ENCODE results near the gene ATP7B.

Gene ATP7B

DNA sequence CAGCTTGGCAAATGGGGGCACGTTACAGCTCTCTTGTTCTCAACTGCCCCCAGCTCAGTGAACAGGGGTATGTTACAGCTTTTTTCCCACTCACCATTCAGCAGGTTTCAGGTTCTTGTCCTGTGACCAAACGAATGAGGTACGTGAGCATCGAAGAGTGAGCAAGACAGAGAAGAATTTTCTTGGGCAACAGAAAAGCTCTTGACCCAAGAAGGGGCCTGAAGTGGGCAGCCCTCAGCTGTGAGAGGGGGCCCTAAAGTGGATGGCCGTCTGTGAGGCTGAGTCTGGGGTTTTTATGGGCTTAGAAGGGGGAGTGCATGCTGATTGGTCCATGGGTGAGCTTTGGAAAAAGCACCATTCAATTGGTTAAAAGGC is 128.0 kb downstream of the ATP7B start:
- no peak overlapping the region for H3K4me2 ChIP-seq (ENCODE audit: insufficient read depth, low read length)
- no peak overlapping the region for H2AFZ ChIP-seq (ENCODE audit: low read depth, low read length)
- no peak for TF ChIP-seq EZH2 (IDR thresholded peaks at IDR 0.05; ENCODE audit: borderline replicate concordance, low read depth, low read length, severe bottlenecking)
- TF ChIP-seq, protein P1, sequence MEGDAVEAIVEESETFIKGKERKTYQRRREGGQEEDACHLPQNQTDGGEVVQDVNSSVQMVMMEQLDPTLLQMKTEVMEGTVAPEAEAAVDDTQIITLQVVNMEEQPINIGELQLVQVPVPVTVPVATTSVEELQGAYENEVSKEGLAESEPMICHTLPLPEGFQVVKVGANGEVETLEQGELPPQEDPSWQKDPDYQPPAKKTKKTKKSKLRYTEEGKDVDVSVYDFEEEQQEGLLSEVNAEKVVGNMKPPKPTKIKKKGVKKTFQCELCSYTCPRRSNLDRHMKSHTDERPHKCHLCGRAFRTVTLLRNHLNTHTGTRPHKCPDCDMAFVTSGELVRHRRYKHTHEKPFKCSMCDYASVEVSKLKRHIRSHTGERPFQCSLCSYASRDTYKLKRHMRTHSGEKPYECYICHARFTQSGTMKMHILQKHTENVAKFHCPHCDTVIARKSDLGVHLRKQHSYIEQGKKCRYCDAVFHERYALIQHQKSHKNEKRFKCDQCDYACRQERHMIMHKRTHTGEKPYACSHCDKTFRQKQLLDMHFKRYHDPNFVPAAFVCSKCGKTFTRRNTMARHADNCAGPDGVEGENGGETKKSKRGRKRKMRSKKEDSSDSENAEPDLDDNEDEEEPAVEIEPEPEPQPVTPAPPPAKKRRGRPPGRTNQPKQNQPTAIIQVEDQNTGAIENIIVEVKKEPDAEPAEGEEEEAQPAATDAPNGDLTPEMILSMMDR (IDR thresholded peaks at IDR 0.05; ENCODE audit: borderline replicate concordance, extremely low read depth, low read length, poor library complexity, severe bottlenecking): no peak
- no peak for ATAC-seq (ENCODE audit: insufficient read depth, low read depth)
- no peaks in the 10 kb centered on the region for H3K27me3 ChIP-seq (ENCODE audit: insufficient read depth, low read length, poor library complexity)
- no peak for DNase-seq
- H3K4me1 ChIP-seq (ENCODE audit: insufficient read depth, low read length): no peaks in the 10 kb centered on the region
- no peak overlapping the region for H3K27ac ChIP-seq (ENCODE audit: low read length)
- no peak overlapping the region for H3K4me3 ChIP-seq (ENCODE audit: low read depth in 1 of 2, low read length in 2 of 2)
- no peaks in the 10 kb centered on the region for H3K79me2 ChIP-seq (ENCODE audit: insufficient read depth, low read length)
- no peaks in the 10 kb centered on the region for H4K20me1 ChIP-seq (ENCODE audit: insufficient read depth, low read length)
- H3K36me3 ChIP-seq (ENCODE audit: insufficient read depth, low read length): no peaks in the 10 kb centered on the region
- no peak overlapping the region for H3K9ac ChIP-seq (ENCODE audit: low read depth, low read length)
- H3K9me3 ChIP-seq (ENCODE audit: insufficient read depth, low read length, severe bottlenecking): peaks cover 8% of the 10 kb centered on the region

Measured in DND-41 (cell line).